ENCODE measurements around the gene RALGPS1.

The RALGPS1 gene

DNA sequence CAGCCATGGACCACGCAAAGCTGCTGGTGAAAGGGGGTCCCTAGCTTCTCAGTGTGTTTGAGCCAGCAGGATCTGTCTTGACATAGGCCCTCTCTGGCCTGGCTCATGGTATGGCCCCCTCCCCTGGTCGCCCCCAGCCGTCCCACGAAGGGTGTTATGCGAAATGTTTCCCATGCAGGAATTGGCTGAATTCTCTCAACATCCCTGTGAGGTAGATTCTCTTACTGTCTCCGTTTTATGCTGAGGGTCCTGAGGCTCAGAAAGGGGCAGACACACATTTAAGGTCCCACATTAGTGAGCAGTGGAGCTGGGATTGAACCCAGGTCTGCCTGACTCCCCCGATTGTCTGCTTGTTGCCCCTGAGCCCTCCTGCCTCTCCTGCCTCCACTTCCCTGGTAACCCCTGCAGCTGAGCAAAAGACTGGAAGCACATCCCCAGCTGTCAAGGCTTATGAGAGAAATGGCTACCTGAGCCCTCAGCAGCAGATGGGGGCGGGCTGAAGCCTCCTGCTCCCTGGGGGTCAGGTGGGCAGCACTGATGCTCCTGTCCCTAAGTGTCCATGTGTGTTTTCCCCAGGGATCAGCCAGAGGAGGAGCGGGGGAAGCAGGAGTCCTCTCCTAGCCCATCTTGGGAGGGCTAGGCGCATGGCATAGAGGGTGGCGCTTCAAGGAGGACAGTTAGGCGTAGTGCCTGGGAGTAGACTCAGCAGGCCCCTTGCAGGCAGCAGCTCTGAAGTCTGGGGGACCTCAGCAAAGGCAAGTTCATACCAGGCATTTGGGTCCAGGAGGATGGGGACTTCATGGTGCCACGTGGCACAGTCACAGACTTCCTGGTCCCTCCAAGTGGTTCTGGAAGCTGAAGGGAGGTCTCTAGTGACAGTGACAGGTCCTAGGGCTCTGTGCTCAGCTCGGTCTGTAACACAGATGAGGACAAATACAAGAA, 301.0 kb downstream of the RALGPS1 start:
- no peak for DNase-seq

DNA sequence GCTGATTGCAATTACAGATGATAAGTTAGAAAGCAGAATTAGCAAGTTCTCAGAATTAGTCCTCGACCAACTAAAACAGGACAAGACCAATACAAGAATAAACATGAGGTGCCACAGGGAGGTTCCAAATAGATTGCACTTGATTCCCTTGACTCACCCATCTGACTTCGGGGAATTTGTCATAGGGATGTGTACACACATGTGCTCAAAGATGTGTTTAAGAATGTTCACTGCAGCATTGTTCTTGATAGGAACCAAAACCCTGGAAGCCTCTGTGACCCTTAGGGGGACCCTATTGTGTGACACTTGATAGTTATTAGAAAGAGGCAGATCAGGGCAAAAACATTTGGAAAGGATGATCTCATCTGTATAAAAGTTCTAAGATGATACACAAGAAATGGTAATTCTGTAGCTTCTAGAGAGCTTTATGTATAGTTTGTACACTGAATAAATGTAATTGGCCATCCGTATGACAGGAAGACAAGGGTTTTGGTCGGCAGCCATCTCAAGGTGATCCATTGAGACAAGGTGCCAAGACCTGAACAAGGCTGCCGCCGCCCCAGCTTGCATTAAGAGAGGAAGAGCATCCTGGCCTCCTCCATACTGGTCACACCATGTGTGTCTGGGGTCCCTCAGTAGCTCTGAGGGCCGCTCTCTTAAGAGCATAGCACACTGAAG, 301.8 kb downstream of the RALGPS1 start:
- DNase-seq = no peak

DNA sequence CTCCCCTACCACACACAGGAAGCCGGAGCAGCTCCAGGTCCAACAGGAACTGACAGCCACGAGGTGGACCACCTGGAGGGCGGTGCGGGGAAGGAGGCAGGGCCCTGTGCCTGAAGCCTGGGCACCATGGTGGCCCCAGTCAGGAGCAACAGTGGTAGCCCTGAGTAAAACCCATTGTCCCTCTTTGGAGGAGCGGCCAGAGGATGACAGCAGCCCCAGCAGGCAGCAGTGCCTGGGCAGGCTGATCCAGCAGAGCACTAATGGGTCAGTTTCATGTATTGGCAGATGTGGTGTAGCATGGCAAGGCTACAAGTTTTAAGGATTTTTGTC, 302.3 kb downstream of the RALGPS1 start:
- no peak for DNase-seq

DNA sequence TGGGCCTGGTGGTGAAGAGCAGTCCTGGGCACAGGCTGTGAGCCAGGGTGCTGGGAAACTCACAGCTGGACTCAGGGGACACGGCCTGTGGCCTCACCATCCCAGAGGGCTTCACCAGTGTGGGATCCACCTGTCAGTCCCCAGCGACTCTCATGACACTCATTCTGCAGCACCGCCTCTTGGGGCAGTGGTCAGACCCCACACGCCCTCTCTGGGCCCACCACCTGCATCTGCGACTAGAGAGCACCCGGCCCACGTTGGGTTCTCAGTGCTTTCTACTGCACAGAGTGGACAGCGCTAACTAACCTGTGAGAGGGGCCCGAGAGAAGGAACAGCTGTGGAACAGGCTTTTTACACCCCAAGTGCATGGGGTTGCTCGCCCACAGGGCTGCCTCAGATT, 304.2 kb downstream of the RALGPS1 start:
- DNase-seq = no peak

DNA sequence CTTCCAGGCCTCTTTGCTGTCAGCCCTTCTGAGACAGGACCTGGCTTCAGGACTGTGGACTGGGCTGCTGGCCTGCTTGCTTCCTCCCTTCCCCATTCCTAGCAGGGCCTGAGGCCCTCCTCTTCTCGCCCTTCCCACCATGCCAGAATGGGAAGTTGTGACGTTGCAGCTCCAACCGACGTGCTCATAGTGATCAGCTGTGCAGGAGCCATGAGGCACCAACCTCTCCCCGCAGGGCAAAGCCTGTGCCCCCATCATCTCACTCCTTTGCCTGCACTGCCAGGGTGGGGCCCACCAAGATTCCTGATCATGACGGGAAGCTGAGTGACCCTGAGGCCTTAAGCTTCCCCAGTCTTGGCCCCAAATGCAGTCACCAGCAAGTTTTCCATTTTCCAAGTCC, 304.9 kb downstream of the RALGPS1 start:
- no peak for DNase-seq

DNA sequence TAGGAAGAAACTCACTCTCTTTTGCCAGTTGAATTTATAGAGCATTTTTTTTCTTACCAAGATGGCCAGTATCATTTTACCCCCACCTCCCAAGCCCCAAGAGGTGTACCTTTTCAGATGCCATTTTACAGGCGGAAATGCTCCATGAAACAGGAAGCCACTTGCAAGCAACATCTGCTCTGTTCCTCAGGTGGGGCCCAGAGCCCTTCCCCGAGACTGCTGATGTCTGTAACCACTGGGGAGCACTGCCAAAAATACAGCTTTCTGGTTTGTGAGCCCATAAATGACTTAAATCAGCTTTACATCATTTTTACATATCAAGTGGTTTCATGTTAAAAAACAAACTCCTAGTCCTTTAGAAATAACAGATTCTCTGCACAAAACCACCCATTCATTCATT, 307.1 kb downstream of the RALGPS1 start:
- DNase-seq = no peak

DNA sequence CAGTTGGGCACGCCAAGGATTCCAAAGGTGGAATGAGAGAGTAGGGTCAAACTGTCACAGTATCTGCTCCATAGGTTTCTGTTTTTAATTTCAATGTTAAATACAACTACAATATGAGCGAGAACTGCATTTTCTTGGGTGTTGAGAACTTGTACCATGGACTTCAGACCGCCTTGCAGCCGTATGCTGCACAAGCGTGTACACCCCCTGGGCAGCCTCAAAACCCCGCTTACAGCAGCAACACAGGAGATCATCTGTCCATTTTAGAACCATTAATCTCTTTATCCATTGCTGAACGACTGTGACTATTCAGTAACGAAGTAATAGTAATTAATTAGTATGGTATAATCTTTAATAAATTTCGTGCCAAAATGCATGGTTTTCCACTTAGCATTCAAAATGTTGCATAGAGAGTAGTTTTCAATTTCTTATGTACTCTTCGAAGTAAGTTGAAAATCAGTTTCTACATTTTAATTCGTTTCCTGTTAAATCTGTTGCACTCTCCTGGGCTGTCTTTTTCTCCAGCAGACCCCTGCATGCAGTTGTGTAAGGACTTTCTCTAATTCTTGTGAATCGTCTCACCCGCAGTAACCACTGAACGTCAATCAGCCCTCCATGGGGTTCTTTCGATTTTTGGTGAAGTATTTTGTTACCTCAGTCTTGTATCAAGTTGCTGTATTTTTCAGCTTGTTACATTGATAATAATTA, 308.0 kb downstream of the RALGPS1 start:
- no peak for DNase-seq

DNA sequence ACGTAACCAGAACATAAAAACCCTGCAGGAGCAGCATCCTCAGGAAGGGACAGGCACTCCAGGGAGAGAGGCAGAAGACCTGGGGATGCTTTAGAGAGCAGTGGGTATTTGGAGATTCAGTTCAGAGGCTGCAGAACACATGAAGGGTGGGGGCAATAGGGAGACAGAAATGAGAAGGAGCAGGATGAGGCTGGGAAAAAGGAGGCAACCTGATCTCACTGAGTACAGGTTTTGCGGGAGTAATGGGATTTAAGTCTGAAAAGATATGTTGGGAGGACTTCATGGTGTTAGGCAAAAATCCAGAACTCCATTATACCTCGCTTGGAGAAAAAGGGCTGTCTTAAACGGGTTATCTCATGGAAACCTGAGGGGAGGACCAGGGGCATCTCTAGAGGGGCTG, 308.7 kb downstream of the RALGPS1 start:
- no peak for DNase-seq

DNA sequence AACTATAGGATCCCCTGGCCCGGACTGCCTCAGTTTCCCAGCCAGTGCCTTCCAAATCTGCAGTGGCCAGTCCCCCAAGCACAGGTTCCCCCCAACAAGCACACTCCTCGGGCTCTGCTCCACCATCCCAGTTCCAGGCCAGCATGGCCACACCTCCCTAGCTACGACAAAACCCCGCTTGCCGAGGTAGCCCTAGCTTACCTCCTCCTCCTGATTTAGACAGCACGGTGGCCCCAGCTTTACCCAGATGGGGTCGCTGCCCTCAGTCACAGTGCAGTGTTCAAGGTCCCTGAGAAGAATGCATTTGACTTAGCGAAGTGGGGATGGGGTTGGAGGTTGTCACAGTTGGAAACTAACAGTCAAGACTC, 309.2 kb downstream of the RALGPS1 start:
- no peak for DNase-seq

DNA sequence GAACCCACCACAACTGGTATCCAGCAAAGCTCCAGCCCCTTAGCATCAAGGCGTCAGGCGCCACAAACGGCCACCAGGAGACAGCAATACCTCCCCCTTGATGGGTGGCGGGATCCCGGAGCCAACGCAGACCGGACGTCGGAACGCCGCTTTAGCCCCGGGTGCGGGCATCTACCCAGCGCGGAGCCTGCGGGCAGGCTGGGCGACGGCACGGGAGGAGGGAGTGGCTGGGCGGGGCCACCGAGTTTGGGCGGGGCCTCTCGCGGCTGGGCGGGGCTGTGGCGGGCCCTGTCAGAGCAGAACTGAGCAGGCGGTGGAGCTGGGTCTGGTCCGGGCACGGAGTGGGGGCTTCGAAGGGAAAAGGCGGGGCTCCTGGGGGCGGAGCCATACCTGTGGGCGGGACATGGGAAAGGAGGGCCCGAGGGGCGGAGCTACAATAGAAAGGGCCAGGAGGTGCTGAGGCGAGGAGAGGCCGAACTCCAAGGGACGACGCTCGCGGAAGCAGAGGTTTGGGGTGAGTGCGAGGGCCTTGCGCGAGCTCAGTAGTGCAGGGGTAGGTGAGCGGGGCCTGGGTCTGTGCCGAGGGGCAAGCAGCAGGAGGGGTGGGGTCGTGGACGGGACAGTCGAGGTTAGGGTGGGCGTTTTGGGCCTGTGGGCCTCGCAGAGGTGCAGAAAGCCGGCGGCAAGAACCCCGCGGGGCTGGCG, 309.7 kb downstream of the RALGPS1 start:
- DNase-seq = peak; percentile 92

DNA sequence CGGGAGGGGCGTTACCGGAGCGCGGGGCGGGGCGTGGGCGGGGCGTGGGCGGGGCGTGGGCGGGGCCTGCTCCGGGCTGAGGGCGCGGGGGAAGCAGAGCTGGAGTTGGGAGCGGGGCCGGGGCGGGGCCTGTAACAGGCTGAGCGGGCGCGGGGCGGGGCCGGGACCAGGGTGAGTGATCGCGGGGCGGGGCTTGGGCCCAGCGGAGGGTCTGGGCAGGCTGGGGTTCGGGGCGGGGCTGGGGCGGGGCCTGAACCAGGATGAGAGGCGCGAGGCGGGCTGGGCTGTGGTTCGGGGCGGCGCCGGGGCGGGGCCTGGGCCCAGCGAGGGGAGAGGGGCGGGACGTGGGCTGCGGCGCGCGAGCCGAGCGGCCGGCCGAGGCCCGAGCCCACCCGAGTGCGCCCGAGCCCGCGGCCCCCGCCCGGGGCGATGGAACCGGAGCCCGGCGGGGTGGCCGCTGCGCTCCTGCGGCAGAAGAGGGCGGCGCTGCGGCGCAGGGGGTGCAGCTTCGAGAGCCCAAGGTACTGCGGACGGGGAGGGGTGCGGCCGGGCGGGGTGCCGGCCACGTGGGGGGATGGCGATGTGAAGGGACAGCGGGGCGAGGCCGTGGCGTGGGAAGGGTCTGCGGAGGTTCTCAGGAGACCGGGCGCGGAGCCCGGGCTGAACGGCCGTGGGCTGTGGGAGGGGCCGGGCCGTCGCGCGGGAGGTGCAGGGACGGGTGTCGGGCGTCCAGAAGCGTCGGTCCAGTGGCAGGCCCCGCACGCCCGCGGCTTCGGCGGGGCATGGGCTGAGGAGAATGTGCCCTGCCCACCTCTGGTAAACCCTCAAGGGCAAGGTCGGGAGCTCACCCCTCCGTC, 310.5 kb downstream of the RALGPS1 start:
- peak; percentile 91 for DNase-seq

DNA sequence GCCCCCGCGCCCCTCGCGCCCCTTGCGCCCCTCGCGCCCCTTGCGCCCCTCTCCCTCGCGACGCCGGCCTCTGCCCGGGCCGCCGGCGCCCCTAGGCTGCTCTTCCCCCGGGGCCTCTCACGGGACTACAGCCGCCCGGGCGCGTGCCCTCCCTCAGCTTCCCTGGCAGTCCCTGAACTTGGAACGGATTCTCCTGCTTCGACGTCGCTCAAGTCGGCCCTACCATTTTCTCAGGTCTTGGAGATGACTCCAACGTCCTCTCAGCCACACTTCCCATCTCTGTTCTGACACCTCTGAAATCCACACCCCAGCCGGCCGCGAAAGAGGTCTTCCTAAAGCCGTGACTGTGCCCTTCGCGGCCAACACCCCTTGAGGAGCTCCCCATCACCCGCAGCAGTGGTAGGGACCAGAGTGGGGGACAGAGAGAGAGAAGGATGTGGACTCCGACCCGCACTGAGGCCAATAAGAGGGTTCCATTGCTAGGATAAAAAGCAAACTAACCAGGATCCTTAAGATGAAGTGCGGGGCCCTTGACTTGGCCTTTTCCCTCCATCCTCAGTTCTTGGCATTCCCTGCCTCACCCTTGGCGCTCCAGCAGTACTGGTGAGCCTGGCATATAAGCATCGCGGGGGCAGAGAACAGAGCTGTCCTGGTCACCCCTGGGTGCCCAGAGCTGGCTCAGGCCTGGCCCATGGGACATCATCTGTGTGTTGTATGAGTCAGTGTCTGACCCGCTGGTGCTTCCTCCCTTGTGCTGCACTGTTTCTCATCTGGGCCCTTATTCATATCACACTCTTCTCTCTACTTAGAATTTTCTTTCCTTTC, 311.4 kb downstream of the RALGPS1 start:
- DNase-seq = no peak

DNA sequence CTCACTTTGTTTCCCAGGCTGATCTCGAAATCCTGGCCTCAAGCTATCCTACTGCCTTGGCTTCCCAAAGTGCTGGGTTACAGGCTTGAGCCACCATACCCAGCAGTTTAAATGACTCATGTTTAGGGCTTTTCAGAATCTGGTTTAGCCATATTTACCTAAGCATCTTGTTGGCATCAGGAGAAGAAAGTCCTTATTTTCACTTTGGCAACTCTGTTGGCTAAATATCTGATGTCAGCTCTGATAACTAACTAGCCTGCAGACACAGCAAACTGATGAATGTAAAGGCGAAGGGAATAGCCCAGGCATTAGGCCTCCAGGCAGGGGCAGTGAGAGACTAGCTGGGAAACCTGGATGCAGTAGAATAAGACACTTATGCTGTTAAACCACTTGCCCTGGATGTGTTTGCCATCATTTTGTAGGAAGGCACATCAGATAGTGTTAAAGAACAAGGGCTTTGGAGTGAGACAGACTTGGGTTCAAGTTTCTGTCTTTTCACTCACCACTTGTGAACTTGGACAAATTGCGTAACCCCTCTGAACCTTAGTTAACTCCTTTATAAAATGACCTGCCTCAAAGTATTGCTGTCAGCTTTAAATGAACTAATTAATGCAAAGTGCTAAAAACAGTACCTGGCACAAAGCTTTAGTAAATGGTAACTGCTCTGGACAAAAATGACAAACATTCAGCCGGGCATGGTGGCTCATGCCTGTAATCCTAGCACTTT, 315.3 kb downstream of the RALGPS1 start:
- DNase-seq = no peak

DNA sequence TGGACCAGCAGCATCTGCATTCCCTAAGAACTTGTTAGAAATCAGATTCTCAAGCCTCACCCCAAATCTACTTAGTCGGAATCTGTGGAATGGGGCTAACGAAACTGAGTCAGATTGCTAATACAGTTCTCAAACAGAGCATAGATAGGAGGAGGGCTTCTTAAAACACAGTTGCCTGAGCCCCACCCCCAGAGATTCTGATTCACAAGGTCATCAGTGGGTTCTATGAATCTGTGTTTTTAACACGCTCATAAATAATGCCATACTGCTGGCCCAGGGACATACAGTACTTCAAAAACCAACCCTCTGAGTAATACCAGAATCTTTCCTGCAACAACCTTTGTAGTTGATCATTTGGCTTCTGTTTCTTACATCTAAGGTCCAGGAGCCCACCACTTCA, 317.1 kb downstream of the RALGPS1 start:
- DNase-seq = no peak

DNA sequence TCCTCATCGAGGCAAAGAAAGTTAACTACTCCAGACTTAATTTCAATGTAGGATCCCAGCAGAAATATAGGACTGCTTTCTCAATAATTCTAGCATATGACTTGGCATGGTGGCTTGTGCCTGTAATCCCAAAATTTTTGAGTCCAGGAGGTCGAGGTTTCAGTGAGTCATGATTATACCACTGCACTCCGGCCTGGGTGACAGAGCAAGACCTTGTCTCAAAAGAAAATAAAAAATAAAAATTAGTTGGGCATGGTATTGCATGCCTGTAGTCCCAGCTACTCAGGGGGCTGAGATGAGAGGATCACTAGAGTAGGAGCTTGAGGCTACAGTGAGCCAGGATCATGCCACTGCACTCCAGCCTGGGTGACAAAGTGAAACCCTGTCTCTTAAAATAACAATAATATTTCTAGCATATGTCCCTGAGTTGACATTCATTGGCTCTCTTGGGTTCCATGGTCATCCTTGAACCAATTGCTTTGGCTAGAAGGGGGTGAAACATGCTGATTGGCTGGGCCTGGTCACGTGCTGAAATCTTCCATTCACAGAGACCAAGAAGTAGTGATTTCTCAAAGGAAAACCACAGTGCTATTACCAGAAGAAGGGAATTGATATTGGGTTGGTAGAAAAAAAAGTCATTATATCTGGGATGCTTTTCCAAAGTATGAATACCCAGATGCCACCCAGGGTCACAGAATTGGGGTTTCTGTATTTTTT, 318.4 kb downstream of the RALGPS1 start:
- no peak for DNase-seq

DNA sequence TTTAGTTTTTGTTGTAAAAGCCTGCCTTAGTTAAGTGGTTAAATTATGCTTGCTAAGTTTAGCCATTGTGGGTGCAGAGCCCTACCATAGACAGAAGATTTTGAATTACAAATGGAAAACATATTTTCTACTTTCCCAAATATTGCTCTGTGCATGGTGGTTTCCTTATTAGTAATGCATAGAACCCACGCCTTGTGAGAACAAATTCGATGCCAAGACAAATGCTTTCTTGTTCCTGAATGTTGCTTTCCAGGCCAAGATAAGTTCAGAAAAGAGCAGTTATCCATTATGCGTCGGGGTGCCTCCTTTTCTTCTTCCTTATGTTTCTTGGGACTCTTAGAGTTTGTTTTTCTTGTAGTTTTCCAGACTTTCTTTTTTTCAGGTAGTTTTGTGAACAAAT, 319.0 kb downstream of the RALGPS1 start:
- DNase-seq = no peak

DNA sequence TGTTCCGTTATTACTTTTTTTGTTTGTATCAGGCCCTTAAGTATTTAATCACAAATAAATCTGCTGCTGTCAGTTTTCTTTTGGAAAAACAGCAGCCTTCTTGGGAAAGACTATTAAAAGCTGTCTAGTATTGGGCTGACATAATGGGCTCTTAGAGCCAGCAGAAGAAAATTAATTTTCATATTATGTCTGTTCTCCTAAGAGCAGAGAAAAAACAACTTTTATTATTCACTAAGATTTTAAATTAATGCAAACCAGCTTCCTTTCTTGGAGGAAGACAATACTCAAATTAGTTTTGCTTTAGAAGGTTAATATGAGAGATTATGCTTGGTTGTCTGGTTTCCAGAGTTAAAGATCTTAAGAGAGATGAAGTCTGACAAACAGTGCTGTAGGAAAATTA, 319.4 kb downstream of the RALGPS1 start:
- no peak for DNase-seq

DNA sequence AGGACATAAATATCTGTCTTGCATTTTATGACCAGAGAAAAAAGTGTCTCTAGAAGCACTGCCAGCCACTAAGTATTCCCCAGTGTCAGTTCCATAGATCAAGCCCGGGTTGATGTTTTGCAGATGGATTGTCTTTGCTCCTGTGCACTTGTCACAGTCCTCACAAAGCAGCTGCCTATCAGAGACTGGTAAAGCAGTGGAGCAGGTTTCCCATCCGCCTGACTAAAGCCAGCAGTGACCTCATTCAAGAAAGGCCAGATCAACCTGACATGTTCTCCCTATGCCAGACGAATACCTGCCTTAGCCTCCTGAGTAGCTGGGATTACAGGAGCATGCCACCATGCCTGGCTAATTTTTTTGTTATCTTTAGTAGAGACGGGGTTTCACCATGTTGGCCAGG, 323.2 kb downstream of the RALGPS1 start:
- no peak for DNase-seq

DNA sequence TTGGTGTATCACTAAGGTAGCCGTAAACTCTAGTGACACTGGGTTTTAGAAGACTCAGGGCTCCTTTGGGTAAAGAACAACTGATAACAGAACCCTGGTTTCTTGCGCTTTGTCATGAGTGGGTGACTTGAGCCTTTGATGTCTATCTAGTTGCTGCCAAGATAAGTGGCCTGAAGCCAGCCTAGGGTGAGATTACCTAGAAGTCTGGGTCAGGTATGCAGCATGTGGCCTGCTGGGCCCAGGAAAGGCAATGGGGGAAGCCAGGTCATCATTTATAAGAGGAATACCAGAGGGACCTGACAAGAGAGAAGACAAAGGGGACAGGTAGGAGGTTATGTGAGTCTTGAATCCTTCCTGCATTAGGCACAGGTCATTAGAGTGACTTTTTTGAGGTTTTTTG, 326.8 kb downstream of the RALGPS1 start:
- no peak for DNase-seq

Measured in NCI-H1436 (cell line).